ENCODE results near the gene IAH1.

DNA sequence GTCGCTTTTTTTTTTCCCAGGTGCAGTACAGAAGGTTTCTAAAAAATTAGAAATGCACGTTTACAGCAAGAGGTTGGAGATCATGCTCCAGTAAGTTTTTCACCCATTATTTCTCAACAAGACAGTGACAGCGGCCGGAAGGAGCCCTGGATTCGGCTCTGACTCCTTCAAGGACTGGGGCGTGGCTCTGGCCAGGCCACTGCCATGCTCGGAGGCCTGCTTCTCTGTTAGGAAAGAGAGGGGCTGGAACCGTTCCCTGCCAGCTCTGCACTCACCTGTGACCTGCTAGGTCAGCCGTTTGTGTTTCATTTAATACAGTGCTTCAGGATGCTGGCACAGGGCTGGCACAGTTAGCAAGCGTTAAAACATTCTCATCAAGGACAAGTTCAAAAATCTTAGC, 6.7 kb upstream of the IAH1 start:
- TF ChIP-seq, protein P1, sequence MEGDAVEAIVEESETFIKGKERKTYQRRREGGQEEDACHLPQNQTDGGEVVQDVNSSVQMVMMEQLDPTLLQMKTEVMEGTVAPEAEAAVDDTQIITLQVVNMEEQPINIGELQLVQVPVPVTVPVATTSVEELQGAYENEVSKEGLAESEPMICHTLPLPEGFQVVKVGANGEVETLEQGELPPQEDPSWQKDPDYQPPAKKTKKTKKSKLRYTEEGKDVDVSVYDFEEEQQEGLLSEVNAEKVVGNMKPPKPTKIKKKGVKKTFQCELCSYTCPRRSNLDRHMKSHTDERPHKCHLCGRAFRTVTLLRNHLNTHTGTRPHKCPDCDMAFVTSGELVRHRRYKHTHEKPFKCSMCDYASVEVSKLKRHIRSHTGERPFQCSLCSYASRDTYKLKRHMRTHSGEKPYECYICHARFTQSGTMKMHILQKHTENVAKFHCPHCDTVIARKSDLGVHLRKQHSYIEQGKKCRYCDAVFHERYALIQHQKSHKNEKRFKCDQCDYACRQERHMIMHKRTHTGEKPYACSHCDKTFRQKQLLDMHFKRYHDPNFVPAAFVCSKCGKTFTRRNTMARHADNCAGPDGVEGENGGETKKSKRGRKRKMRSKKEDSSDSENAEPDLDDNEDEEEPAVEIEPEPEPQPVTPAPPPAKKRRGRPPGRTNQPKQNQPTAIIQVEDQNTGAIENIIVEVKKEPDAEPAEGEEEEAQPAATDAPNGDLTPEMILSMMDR (IDR thresholded peaks at IDR 0.05; ENCODE audit: insufficient read depth, low read length, poor library complexity, severe bottlenecking), result no peak
- no peak for TF ChIP-seq EZH2phosphoT487 (conservative IDR thresholded peaks at IDR 0.05; ENCODE audit: low read length)
